LoVo (cell line): ENCODE results near the gene SUGP1.
"Not testable (repeated sequence)": the region's sequence is repeated elsewhere in the genome, so short reads cannot be mapped to it uniquely, and the experiment has no call there.

ENCODE experiments used
- DNase-seq: peaks from one replicate; pipeline ENCODE4 v3.0.0-alpha.2; 2016; ENCODE audit warnings: low spot score

The SUGP1 gene

GRCh38 chr19:19262190-19263057 is 57.9 kb downstream of the SUGP1 start:
- DNase-seq: no peak

GRCh38 chr19:19261350-19262189 is 58.7 kb downstream of the SUGP1 start:
- no peak for DNase-seq

GRCh38 chr19:19260417-19261214 is 59.7 kb downstream of the SUGP1 start:
- DNase-seq: no peak

GRCh38 chr19:19259741-19260140 is 60.6 kb downstream of the SUGP1 start:
- no peak for DNase-seq

GRCh38 chr19:19258589-19259338 is 61.5 kb downstream of the SUGP1 start:
- DNase-seq: no peak

GRCh38 chr19:19257836-19258588 is 62.3 kb downstream of the SUGP1 start:
- DNase-seq: no peak

GRCh38 chr19:19257137-19257536 is 63.2 kb downstream of the SUGP1 start:
- no peak for DNase-seq

- DNase-seq: no peak
Observed at GRCh38 chr19:19256072-19256969, 64.0 kb downstream of the SUGP1 start.

GRCh38 chr19:19253409-19253808 is 66.9 kb downstream of the SUGP1 start:
- DNase-seq: not testable (repeated sequence)

GRCh38 chr19:19250196-19250801 is 70.0 kb downstream of the SUGP1 start:
- no peak for DNase-seq

- no peak for DNase-seq
Observed at GRCh38 chr19:19240476-19240875, 79.8 kb downstream of the SUGP1 start.

GRCh38 chr19:19239675-19240074 is 80.6 kb downstream of the SUGP1 start:
- no peak for DNase-seq

- DNase-seq: no peak
Observed at GRCh38 chr19:19238126-19238894, 82.0 kb downstream of the SUGP1 start.

- no peak for DNase-seq
Observed at GRCh38 chr19:19236173-19236572, 84.1 kb downstream of the SUGP1 start.

- no peak for DNase-seq
Observed at GRCh38 chr19:19234220-19234816, 86.0 kb downstream of the SUGP1 start.

- DNase-seq: no peak
Observed at GRCh38 chr19:19232261-19232721, 88.0 kb downstream of the SUGP1 start.

GRCh38 chr19:19230999-19231398 is 89.3 kb downstream of the SUGP1 start:
- no peak for DNase-seq

- DNase-seq: no peak
Observed at GRCh38 chr19:19229701-19230100, 90.6 kb downstream of the SUGP1 start.
